Femur (tissue), 1 donor: ENCODE results near the gene SLC35G3.
"Not testable (repeated sequence)": the region's sequence is repeated elsewhere in the genome, so short reads cannot be mapped to it uniquely, and the experiment has no call there.

Experiments
- DNase-seq: peaks from one replicate; pipeline ENCODE4 v3.0.0-alpha.2; 2017

Gene SLC35G3

GRCh38 chr17:35162755-35163154 lies 31.4 kb downstream of the SLC35G3 start:
- DNase-seq = no peak

- no peak for DNase-seq
These were observed 32.9 kb downstream of the SLC35G3 start for GRCh38 chr17:35161281-35161761.

- no peak for DNase-seq
These were observed 33.6 kb downstream of the SLC35G3 start for GRCh38 chr17:35160354-35161201.

- DNase-seq = no peak
These were observed 34.3 kb downstream of the SLC35G3 start for GRCh38 chr17:35159940-35160339.

GRCh38 chr17:35155246-35155645 lies 38.9 kb downstream of the SLC35G3 start:
- DNase-seq = no peak

GRCh38 chr17:35154196-35155165 lies 39.7 kb downstream of the SLC35G3 start:
- DNase-seq = no peak

- no peak for DNase-seq
These were observed 41.6 kb downstream of the SLC35G3 start for GRCh38 chr17:35152421-35153140.

- not testable (repeated sequence) for DNase-seq
These were observed 43.1 kb downstream of the SLC35G3 start for GRCh38 chr17:35151080-35151479.

- no peak for DNase-seq
These were observed 44.3 kb downstream of the SLC35G3 start for GRCh38 chr17:35149941-35150340.

- DNase-seq = no peak
These were observed 46.0 kb downstream of the SLC35G3 start for GRCh38 chr17:35148144-35148543.

- peak; percentile 62 for DNase-seq
These were observed 46.8 kb downstream of the SLC35G3 start, which contains the start of gene UNC45B for GRCh38 chr17:35147375-35147905. TSS of gene UNC45B (plus strand) at chr17:35147817. CDS start at chr17:35148264, 447 bp downstream.

GRCh38 chr17:35146214-35146833 lies 47.9 kb downstream of the SLC35G3 start:
- DNase-seq = no peak

GRCh38 chr17:35144840-35145239 lies 49.4 kb downstream of the SLC35G3 start:
- DNase-seq = no peak
